ENCODE results near the gene C5orf63.

Gene C5orf63

DNA sequence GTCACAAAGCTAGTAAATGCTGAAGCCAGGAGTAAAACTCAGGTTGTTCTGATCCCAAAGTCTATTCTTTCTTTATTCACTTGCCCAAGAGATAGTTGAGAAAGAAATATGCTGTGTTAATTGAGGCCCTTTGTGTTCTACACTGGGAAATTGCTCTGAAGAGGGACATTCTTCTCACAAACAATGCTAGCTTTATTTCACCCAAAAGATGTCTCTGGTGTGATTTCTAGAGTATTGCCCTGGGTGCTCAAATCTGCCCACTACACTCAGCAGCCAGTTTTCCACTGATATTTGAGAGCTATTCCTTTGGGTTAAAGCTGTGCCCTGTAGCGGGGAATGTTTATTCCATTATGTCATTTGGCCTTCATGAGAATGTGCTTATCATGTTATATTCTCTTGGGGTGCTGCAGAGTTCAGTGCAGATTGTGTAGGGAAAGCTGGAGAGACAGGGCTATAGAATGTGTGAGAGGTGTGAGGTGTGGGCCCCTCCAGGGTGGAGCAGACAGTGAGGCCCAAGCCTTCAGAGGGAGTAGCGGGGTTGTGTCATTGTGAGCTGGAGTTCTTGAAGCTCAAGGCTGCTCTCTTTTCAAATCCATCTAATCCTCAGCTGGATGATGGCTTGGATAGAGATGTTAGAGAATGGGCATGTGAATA is 21.0 kb upstream of the C5orf63 start:
- H3K4me1 ChIP-seq: peaks cover 2% of the 10 kb centered on the region; the same call in 1 of the 2 replicates
- H3K9ac ChIP-seq: no peak overlapping the region
- no peak overlapping the region for H3K4me2 ChIP-seq
- H4K20me1 ChIP-seq: no peaks in the 10 kb centered on the region
- no peaks in the 10 kb centered on the region for H3K27me3 ChIP-seq
- H3K4me3 ChIP-seq: no peak overlapping the region
- no peak for TF ChIP-seq Cebpa-rat (IDR thresholded peaks at IDR 0.05)
- no peak overlapping the region for H3K27ac ChIP-seq
- H3K9me3 ChIP-seq: no peaks in the 10 kb centered on the region
- no peaks in the 10 kb centered on the region for H3K36me3 ChIP-seq

DNA sequence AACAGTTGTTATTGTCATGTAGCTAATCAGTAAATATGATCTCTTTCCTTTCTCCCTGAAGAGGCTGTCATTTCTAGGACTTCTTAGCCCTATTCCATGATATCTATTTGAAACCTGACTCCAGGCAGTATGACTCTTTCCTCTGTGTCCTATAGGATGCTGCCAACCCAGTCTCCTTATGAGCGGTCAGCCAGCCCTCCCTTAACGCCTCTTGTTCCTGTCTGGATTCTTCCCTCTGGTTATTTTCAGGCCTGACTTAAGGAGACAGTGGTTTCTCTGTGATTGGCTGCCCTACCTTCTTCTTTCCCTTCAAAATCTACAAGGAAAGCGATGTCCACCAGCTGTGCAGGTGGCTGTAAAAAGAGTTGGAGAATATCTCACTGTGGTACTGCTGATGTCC is 19.4 kb upstream of the C5orf63 start:
- Histone ChIP-seq H3K27ac (no peak overlapping the region), H4K20me1 (no peaks in the 10 kb centered on the region), H3K36me3 (no peaks in the 10 kb centered on the region), H3K9ac (no peak overlapping the region), H3K4me1 (peaks cover 9% of the 10 kb centered on the region; the same call in 1 of the 2 replicates), H3K4me2 (no peak overlapping the region), H3K27me3 (no peaks in the 10 kb centered on the region), H3K9me3 (no peaks in the 10 kb centered on the region), H3K4me3 (no peak overlapping the region)
- TF ChIP-seq Cebpa-rat (IDR thresholded peaks at IDR 0.05): no peak

DNA sequence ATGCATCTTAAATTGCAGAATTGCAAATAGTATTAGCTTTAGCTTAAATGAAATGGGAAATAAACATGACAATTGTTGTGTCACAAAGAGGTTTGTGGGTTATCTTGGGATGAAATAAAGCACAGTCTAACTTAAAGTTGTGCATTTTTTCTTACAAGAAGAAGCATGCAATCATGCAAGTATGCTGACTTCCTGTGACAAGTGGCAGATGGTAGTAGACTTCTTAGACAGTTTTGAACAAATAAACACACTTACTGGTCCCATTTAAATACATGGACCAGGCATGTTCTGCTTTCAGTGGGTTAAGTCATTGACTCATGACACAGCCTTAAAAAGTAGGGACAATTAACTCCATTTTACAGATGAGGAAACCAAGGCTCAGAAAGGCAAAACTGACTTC is 15.9 kb upstream of the C5orf63 start:
- no peaks in the 10 kb centered on the region for H3K36me3 ChIP-seq
- no peaks in the 10 kb centered on the region for H4K20me1 ChIP-seq
- H3K9ac ChIP-seq: no peak overlapping the region
- 0 out of 2 replicates have a peak overlapping the region, but pooled peaks have one; percentile 15 for H3K4me2 ChIP-seq
- no peak overlapping the region for H3K27ac ChIP-seq
- no peak overlapping the region for H3K4me3 ChIP-seq
- no peak for TF ChIP-seq Cebpa-rat (IDR thresholded peaks at IDR 0.05)
- no peaks in the 10 kb centered on the region for H3K9me3 ChIP-seq
- H3K27me3 ChIP-seq: no peaks in the 10 kb centered on the region
- peaks cover 9% of the 10 kb centered on the region; the same call in 1 of the 2 replicates for H3K4me1 ChIP-seq

DNA sequence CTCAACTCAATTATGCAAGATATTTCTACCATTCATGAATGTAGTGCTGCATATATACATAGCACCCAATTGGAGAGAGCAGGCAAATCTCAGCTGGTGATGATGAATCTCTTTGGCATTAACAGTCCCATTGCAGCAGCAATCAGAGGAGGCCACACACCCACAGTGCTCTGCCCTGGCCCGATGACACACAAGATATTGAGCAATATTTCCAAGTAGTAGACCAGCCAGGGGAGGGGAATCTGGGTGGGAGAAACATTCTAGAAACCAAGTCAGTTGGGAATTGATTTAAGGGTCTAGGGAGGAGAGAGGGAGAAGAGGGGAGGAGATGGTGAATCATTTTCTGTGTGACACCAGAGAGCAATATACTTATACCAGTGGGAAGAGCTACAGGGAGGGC is 14.9 kb upstream of the C5orf63 start:
- Histone ChIP-seq H4K20me1 (no peaks in the 10 kb centered on the region), H3K27ac (no peak overlapping the region)
- no peak for TF ChIP-seq Cebpa-rat (IDR thresholded peaks at IDR 0.05)

DNA sequence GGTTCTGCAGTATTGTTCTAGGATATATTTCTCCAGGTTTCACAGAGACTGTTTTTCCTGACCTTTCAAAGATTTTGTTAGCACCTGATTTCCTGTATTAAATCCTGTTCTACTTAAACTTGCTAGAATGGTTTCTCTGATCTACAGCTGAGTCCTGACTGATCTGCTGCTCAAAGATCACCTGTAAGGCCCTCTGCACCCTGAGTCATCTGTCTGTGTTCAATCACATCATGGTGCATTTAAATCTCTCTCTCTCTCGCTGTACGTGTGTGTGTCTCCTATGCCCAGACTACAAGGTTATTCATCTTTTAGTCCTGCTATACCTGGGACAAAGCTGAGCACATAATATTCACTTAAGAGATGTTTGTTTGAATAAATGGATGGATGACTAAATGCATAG is 13.3 kb upstream of the C5orf63 start:
- Histone ChIP-seq H3K9me3 (no peaks in the 10 kb centered on the region), H3K4me1 (peaks cover 16% of the 10 kb centered on the region), H3K27ac (no peak overlapping the region), H3K36me3 (no peaks in the 10 kb centered on the region), H3K4me2 (no peak overlapping the region), H3K27me3 (no peaks in the 10 kb centered on the region), H3K9ac (no peak overlapping the region), H3K4me3 (no peak overlapping the region), H4K20me1 (no peaks in the 10 kb centered on the region)
- no peak for TF ChIP-seq Cebpa-rat (IDR thresholded peaks at IDR 0.05)

More for the DNA sequence above, 14.9 kb upstream of the C5orf63 start:
- no peak overlapping the region for H3K4me2 ChIP-seq
- H3K36me3 ChIP-seq: no peaks in the 10 kb centered on the region
- no peaks in the 10 kb centered on the region for H3K9me3 ChIP-seq
- no peak overlapping the region for H3K9ac ChIP-seq
- peaks cover 9% of the 10 kb centered on the region; the same call in 1 of the 2 replicates for H3K4me1 ChIP-seq
- no peaks in the 10 kb centered on the region for H3K27me3 ChIP-seq
- no peak overlapping the region for H3K4me3 ChIP-seq

DNA sequence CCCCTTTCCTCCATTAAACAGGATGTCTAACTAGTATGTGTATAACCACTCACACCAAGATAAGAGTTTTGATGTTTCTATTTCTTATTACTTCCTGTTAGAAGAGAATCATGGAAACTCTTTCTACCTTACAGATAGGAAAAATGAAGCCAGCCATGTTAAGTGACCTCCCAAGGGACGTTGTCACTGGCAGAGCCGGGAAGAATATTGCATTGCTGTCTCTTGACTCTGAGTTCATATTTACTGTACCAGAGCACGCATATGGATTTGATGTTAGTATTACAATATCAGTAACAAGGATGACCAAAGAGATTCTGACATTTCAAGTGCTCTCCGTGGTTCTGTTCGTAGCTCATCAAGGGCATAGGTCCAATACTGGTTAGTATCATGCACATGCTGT is 12.5 kb upstream of the C5orf63 start:
- Histone ChIP-seq H3K27me3 (no peaks in the 10 kb centered on the region), H3K4me1 (peaks cover 16% of the 10 kb centered on the region), H3K4me3 (no peak overlapping the region), H4K20me1 (no peaks in the 10 kb centered on the region), H3K9ac (no peak overlapping the region), H3K4me2 (no peak overlapping the region), H3K27ac (no peak overlapping the region), H3K9me3 (no peaks in the 10 kb centered on the region), H3K36me3 (no peaks in the 10 kb centered on the region)
- no peak for TF ChIP-seq Cebpa-rat (IDR thresholded peaks at IDR 0.05)

DNA sequence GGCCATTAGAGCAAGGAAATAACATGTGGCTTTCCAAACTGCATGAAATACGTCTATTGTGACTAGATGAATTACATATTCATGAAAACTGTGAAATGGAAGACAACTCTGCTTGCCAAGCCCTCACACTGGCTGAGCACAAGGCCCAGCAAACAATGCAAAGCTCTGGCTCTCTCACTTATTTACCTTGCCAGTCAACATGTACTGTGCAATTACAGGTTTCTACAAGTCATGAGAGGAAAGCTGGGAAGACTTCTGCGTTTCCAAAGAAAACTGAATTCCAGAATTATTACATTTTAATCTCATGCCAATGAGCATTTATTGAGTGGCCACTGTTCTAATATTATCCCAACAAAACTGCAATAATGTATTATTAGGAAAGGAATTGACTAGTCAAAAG is 12.1 kb upstream of the C5orf63 start:
- no peak overlapping the region for H3K9ac ChIP-seq
- no peak overlapping the region for H3K4me2 ChIP-seq

DNA sequence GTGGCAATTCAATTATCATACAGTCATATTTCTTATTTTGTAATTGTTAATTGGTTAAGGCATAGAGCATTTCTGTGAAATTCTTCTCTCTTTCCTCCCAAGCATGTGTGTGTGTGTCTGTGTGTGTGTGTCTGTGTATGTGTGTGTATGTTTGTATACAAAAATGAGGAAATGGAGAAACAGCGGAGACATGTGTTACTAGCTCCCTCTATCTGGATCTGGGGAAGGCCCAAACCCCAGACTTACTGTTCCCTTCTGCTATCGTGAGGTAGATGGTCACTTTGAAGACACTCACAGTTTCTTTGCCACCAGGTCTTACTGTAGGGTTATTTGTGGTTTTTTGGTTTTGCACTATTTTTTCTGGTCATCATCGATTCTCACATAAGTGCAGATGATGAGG is 11.4 kb upstream of the C5orf63 start:
- Histone ChIP-seq H3K9ac (no peak overlapping the region), H3K27me3 (no peaks in the 10 kb centered on the region), H3K36me3 (no peaks in the 10 kb centered on the region), H3K27ac (no peak overlapping the region), H4K20me1 (no peaks in the 10 kb centered on the region), H3K4me1 (peaks cover 16% of the 10 kb centered on the region), H3K9me3 (no peaks in the 10 kb centered on the region), H3K4me3 (no peak overlapping the region), H3K4me2 (no peak overlapping the region)
- TF ChIP-seq Cebpa-rat (IDR thresholded peaks at IDR 0.05): no peak

More for the DNA sequence above, 12.1 kb upstream of the C5orf63 start:
- TF ChIP-seq Cebpa-rat (IDR thresholded peaks at IDR 0.05): no peak
- Histone ChIP-seq H3K4me1 (peaks cover 16% of the 10 kb centered on the region), H3K27ac (no peak overlapping the region), H4K20me1 (no peaks in the 10 kb centered on the region), H3K4me3 (no peak overlapping the region), H3K27me3 (no peaks in the 10 kb centered on the region), H3K9me3 (no peaks in the 10 kb centered on the region), H3K36me3 (no peaks in the 10 kb centered on the region)

DNA sequence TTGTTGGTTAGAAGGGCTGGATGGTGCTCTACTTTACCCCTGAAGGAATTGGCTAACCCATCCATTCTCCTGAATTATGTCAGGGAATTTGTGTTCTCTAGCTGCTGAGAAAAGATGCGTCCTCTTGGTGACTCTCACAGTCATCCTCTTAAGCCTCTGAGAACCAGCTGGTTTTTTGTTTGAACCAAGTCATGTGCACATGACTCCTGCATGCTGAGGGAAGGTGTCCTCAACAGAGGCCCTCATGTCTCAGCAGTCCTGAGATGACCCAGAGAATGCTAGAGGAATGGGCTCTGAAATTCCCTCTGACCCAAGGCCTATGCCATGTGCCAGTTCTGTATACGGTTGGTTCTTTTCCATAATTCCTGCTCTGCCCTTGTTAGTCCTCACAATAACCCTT is 10.4 kb upstream of the C5orf63 start:
- TF ChIP-seq Cebpa-rat (IDR thresholded peaks at IDR 0.05): no peak
- no peak overlapping the region for H3K9ac ChIP-seq
- no peaks in the 10 kb centered on the region for H4K20me1 ChIP-seq
- no peak overlapping the region for H3K4me2 ChIP-seq
- H3K36me3 ChIP-seq: no peaks in the 10 kb centered on the region
- no peaks in the 10 kb centered on the region for H3K9me3 ChIP-seq
- H3K27me3 ChIP-seq: no peaks in the 10 kb centered on the region
- no peak overlapping the region for H3K27ac ChIP-seq
- no peak overlapping the region for H3K4me3 ChIP-seq
- peaks cover 8% of the 10 kb centered on the region for H3K4me1 ChIP-seq

DNA sequence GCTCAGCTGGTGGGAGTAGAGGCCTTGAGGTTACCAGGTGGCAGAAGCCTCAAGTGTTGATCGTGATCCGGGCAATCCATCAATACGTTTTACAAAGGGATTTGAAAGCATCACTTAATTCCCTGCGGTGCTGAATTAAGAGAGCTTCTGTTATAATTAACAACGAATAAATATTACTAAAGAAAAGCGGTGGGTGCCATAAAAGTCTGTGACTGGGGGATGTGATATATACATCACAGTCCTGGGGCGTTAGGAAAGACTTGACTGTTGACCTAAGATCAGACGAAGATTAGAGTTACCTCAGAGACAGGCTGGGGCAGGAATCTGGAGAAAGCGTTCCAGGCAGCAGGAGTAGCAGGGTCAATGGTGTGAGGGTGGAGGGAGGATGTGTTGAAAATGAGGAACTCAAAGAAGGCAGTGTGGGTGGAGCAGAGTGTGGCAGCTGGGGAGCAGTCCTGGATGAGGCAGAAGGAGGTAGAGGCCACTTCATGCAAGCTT is 6.7 kb upstream of the C5orf63 start:
- Histone ChIP-seq H3K36me3 (no peaks in the 10 kb centered on the region), H4K20me1 (no peaks in the 10 kb centered on the region), H3K9me3 (no peaks in the 10 kb centered on the region), H3K4me1 (peaks cover 7% of the 10 kb centered on the region), H3K4me2 (no peak overlapping the region), H3K4me3 (no peak overlapping the region), H3K27me3 (no peaks in the 10 kb centered on the region), H3K27ac (no peak overlapping the region), H3K9ac (no peak overlapping the region)
- TF ChIP-seq Cebpa-rat (IDR thresholded peaks at IDR 0.05): no peak

Measured in BLaER1 (cell line).